ENCODE data around the gene SLC6A3.

Gene SLC6A3

DNA sequence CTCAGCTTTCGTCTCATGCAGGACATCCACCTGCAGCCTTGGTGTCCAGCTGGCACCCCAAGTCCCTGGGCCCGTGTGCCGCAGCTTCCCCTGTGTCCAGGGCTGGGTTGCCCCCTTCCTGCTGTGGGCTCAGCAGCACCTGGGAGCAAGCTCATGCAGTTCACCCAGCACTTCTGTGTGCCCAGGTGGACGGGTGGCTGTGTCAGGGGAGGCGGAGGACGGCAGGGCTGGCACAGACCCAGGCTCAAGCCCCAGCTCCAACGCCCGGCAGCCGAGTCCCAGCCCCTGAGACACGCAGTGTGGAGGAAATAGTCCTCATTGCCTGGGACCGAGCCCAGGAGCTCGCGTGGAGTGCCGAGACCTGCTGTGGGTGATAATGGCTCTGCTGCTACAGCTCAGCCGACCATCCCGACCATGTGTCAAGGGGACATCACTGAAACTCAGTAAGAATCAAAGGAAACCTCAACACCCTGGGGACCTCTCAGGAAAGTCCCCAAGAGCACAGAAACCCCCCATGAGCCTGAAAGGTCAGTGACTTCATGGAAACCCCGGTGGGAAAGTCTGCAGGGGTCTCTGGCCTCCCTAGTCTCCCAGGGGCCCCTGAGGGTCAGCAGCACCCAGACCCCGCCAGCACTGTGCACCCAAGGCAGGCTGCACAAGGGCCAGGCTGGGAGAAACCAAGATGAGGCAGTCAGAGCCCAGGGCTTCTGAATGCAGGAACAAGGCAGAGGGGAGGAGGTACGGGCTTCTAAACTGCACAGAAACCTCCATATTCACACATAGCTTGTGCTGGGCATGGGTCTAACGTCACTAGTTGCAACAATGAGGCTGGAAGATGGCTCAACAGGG lies 39.7 kb upstream of the SLC6A3 start:
- Histone ChIP-seq H3K27ac (ENCODE audit: insufficient read depth, low read length, poor library complexity, severe bottlenecking) (no peak overlapping the region), H3K4me1 (ENCODE audit: control insufficient read depth, insufficient read depth, low read length, poor library complexity, severe bottlenecking) (no peaks in the 10 kb centered on the region), H3K9me3 (ENCODE audit: control insufficient read depth, low read length) (no peaks in the 10 kb centered on the region), H3K27me3 (replicated peaks; ENCODE audit: control insufficient read depth, insufficient read depth, low read length, poor library complexity, severe bottlenecking) (no peaks in the 10 kb centered on the region), H3K36me3 (ENCODE audit: control insufficient read depth, insufficient read depth, low read length) (peaks cover 33% of the 10 kb centered on the region), H3K4me3 (ENCODE audit: insufficient read depth, low read depth, low read length, poor library complexity, severe bottlenecking) (no peak overlapping the region)
- no peak for DNase-seq

DNA sequence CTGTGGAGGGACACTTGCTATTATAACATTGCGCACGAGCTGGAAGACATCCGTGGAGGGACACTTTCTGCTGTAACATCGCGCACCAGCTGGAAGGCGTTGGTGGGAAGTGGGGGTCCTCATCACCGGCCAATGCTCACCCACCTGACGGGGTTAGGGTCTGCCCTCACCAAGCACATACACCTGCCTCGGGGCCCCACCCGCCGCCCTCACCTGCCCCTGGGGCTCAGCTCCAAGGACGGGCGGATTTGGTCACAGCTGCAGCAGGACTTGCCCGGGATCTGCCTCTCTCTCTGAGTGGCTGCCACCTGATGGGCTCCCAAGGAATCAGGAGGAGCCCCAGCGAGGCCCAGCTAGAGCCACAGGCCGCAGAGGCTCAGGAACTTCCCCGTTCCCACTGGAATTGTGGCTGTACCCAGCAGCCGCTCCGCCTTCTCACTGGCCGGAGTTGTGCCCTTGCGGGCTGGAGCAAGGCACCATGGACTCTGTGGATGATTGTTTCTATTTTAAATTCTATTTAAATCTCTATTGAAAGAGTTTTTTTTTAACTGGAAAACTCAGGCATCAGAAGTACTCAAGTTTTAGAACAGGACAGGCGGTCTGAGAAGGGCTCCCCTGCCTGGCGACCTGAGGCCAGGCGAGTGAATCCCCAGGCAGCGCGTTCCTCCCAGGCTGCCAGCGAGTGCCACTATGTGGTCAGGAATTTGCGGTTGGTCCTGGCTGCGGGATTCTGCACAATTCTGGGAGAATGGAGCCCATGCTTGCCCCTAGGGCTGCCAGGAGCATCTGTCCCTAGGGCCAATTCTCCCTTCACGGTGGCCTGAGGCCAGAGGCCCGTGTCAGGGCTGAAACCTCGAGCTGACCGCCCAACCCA lies 38.9 kb upstream of the SLC6A3 start:
- H3K27ac ChIP-seq (ENCODE audit: insufficient read depth, low read length, poor library complexity, severe bottlenecking), result no peak overlapping the region
- H3K4me3 ChIP-seq (ENCODE audit: insufficient read depth, low read depth, low read length, poor library complexity, severe bottlenecking), result no peak overlapping the region
- H3K4me1 ChIP-seq (ENCODE audit: control insufficient read depth, insufficient read depth, low read length, poor library complexity, severe bottlenecking), result no peaks in the 10 kb centered on the region
- peaks cover 28% of the 10 kb centered on the region for H3K36me3 ChIP-seq (ENCODE audit: control insufficient read depth, insufficient read depth, low read length)
- H3K27me3 ChIP-seq (replicated peaks; ENCODE audit: control insufficient read depth, insufficient read depth, low read length, poor library complexity, severe bottlenecking), result no peaks in the 10 kb centered on the region
- no peak for DNase-seq
- no peaks in the 10 kb centered on the region for H3K9me3 ChIP-seq (ENCODE audit: control insufficient read depth, low read length)

DNA sequence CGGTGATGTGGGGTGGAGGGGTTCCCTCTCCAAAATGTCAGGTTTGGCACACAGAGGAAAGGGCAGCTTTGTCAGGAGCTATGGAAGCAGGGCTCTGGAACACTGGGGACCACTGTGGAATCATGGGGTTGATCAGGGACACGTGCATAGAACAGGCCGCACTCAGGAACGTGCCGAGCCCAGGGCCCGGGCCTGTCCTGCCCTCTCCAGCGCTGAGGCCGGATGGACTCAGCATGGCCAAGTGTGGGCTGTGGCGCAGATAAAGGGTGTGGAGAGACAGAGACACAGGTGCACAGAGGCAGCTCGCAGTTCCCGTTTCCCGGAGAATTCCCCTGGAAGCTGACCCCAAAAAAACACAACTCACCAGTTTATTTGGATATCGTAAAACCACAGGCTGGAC lies 37.8 kb upstream of the SLC6A3 start:
- Histone ChIP-seq H3K9me3 (ENCODE audit: control insufficient read depth, low read length) (no peaks in the 10 kb centered on the region), H3K27me3 (replicated peaks; ENCODE audit: control insufficient read depth, insufficient read depth, low read length, poor library complexity, severe bottlenecking) (no peaks in the 10 kb centered on the region), H3K4me3 (ENCODE audit: insufficient read depth, low read depth, low read length, poor library complexity, severe bottlenecking) (no peak overlapping the region), H3K36me3 (ENCODE audit: control insufficient read depth, insufficient read depth, low read length) (peaks cover 35% of the 10 kb centered on the region), H3K4me1 (ENCODE audit: control insufficient read depth, insufficient read depth, low read length, poor library complexity, severe bottlenecking) (no peaks in the 10 kb centered on the region), H3K27ac (ENCODE audit: insufficient read depth, low read length, poor library complexity, severe bottlenecking) (no peak overlapping the region)
- no peak for DNase-seq

DNA sequence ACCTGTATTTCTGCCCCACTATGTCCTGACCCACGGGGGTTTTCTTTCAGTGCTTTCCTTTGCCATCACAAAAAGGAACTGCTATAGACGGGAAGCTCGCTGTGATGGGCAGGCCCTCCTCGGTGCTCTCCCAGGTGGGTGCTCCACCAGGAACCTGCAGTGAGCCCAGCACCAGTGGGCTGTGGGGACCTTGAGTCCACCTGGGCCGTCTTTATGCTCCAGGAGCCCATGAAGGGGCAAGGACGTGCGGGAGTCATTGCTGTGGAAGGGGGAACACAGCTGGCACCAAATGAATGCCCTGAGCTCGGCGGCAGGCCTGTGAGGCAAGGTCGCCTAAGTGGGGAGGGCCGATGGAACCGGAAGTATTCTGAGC lies 36.7 kb upstream of the SLC6A3 start:
- no peak for DNase-seq
- Histone ChIP-seq H3K36me3 (ENCODE audit: control insufficient read depth, insufficient read depth, low read length) (peaks cover 32% of the 10 kb centered on the region), H3K27ac (ENCODE audit: insufficient read depth, low read length, poor library complexity, severe bottlenecking) (no peak overlapping the region), H3K9me3 (ENCODE audit: control insufficient read depth, low read length) (no peaks in the 10 kb centered on the region), H3K4me1 (ENCODE audit: control insufficient read depth, insufficient read depth, low read length, poor library complexity, severe bottlenecking) (no peaks in the 10 kb centered on the region), H3K4me3 (ENCODE audit: insufficient read depth, low read depth, low read length, poor library complexity, severe bottlenecking) (no peak overlapping the region), H3K27me3 (replicated peaks; ENCODE audit: control insufficient read depth, insufficient read depth, low read length, poor library complexity, severe bottlenecking) (no peaks in the 10 kb centered on the region)

DNA sequence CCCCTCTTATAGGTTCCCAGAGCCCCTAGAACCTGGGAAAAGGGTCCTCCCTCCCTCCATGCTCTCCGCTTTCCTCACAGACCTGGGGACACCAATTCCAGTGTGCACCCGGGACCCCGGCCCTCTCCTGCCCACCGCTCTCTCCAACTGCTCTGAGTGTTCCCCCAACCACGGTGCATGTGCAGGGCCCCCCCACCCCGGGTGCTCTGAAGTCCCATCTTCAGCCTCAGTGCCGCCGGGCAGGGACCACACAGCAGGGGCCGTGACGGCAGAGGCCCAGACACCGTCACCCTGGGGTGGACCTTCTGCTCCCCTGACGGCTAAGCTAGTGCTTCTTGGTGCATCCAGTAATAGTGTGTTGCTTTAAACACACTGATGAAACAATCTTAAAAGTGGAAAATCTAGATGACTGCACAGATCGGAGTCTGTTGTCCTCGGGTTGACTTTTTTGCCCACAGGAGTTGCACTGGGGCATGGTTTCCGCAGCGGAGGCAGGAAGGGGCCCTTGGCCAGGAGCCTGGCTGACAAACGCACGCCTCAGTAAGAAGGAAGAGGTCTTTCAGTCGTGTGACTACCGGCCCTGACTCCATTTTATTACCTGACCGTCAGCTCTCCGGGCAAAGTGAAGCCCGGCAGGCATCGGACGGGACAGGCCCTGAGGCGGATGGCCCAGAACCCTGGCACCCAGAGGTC lies 36.2 kb upstream of the SLC6A3 start:
- H3K36me3 ChIP-seq (ENCODE audit: control insufficient read depth, insufficient read depth, low read length), result peaks cover 37% of the 10 kb centered on the region
- no peak for DNase-seq

DNA sequence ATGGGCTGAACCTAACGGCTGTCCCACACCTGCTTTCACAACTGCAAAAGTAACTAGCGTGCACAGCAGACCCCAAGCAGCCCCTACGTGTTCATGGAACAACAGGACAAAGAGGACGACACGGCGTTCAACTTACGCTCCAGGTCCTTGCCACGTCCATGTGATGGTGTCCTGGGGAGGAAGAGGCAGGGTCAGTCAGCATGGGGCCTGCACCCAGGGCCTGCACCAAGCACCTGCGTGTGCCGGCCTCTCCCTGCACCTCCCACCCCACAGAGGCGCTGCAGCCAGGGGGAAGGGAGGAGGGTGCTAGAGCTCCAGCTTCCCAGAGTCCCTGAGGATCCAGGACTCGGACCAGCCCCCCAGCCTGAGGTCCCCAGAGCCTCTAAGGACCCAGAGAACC lies 35.6 kb upstream of the SLC6A3 start:
- Histone ChIP-seq H3K4me1 (ENCODE audit: control insufficient read depth, insufficient read depth, low read length, poor library complexity, severe bottlenecking) (no peaks in the 10 kb centered on the region), H3K9me3 (ENCODE audit: control insufficient read depth, low read length) (no peaks in the 10 kb centered on the region), H3K36me3 (ENCODE audit: control insufficient read depth, insufficient read depth, low read length) (peaks cover 37% of the 10 kb centered on the region), H3K27ac (ENCODE audit: insufficient read depth, low read length, poor library complexity, severe bottlenecking) (no peak overlapping the region), H3K4me3 (ENCODE audit: insufficient read depth, low read depth, low read length, poor library complexity, severe bottlenecking) (no peak overlapping the region), H3K27me3 (replicated peaks; ENCODE audit: control insufficient read depth, insufficient read depth, low read length, poor library complexity, severe bottlenecking) (no peaks in the 10 kb centered on the region)
- no peak for DNase-seq

More for the DNA sequence above, 36.2 kb upstream of the SLC6A3 start:
- no peaks in the 10 kb centered on the region for H3K4me1 ChIP-seq (ENCODE audit: control insufficient read depth, insufficient read depth, low read length, poor library complexity, severe bottlenecking)
- no peak overlapping the region for H3K27ac ChIP-seq (ENCODE audit: insufficient read depth, low read length, poor library complexity, severe bottlenecking)
- no peak overlapping the region for H3K4me3 ChIP-seq (ENCODE audit: insufficient read depth, low read depth, low read length, poor library complexity, severe bottlenecking)
- no peaks in the 10 kb centered on the region for H3K27me3 ChIP-seq (replicated peaks; ENCODE audit: control insufficient read depth, insufficient read depth, low read length, poor library complexity, severe bottlenecking)
- H3K9me3 ChIP-seq (ENCODE audit: control insufficient read depth, low read length), result no peaks in the 10 kb centered on the region

DNA sequence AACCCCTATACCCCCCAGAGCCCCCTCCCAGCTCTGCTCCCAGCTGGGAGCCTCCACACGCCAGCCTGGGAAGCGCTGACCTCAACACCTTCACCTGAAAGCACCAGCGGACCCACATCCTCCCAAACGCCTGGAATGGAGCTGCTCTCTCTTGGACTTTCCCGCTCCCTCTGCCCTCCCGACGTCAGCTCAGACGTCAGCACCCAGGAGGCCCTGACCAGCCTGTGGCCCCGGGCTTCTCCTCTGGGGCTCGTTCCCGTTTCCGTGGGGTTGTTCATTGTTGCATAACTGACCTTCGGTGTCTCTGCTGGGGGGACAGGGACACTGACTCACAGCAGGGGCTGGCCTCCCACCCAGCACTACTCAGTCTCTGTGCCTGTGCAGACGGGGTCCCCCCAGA lies 35.0 kb upstream of the SLC6A3 start:
- no peaks in the 10 kb centered on the region for H3K9me3 ChIP-seq (ENCODE audit: control insufficient read depth, low read length)
- no peak overlapping the region for H3K27ac ChIP-seq (ENCODE audit: insufficient read depth, low read length, poor library complexity, severe bottlenecking)
- no peaks in the 10 kb centered on the region for H3K27me3 ChIP-seq (replicated peaks; ENCODE audit: control insufficient read depth, insufficient read depth, low read length, poor library complexity, severe bottlenecking)
- H3K36me3 ChIP-seq (ENCODE audit: control insufficient read depth, insufficient read depth, low read length), result peaks cover 38% of the 10 kb centered on the region
- H3K4me1 ChIP-seq (ENCODE audit: control insufficient read depth, insufficient read depth, low read length, poor library complexity, severe bottlenecking), result no peaks in the 10 kb centered on the region
- H3K4me3 ChIP-seq (ENCODE audit: insufficient read depth, low read depth, low read length, poor library complexity, severe bottlenecking), result no peak overlapping the region
- no peak for DNase-seq

DNA sequence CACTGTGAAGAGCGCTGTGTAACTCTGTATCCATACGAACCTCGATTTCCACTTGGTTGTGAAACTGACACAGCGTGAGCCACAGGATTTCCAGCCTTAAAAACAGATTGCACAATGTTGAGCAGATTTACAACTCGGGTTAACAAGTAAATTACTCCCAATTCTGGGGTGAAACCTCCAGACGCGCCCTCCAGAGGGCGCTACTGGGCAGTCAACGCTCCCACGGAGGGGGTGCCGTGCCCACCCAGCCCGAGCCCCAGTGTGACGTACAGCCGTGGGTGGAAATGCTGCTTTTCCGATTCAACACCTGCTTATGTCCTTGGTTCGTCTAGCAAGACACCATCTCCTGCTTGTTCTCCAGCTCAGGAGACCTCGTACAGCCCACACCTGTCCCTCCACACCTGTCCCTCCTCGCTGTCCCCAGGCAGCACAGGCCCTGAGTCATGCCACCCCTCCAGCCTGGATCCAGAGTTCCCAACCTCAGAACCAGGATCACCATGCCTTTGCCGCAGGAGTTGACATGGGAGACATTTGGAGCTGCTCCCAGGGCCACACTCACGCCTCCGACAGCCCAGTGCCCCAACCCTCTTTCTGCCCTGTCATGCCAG lies 34.4 kb upstream of the SLC6A3 start:
- DNase-seq, result peak in 1 of 3 donors; percentile 19
- H3K36me3 ChIP-seq (ENCODE audit: control insufficient read depth, insufficient read depth, low read length), result peaks cover 39% of the 10 kb centered on the region
- H3K4me3 ChIP-seq (ENCODE audit: insufficient read depth, low read depth, low read length, poor library complexity, severe bottlenecking), result no peak overlapping the region
- no peaks in the 10 kb centered on the region for H3K27me3 ChIP-seq (replicated peaks; ENCODE audit: control insufficient read depth, insufficient read depth, low read length, poor library complexity, severe bottlenecking)
- H3K27ac ChIP-seq (ENCODE audit: insufficient read depth, low read length, poor library complexity, severe bottlenecking), result no peak overlapping the region
- H3K4me1 ChIP-seq (ENCODE audit: control insufficient read depth, insufficient read depth, low read length, poor library complexity, severe bottlenecking), result no peaks in the 10 kb centered on the region
- H3K9me3 ChIP-seq (ENCODE audit: control insufficient read depth, low read length), result no peaks in the 10 kb centered on the region

DNA sequence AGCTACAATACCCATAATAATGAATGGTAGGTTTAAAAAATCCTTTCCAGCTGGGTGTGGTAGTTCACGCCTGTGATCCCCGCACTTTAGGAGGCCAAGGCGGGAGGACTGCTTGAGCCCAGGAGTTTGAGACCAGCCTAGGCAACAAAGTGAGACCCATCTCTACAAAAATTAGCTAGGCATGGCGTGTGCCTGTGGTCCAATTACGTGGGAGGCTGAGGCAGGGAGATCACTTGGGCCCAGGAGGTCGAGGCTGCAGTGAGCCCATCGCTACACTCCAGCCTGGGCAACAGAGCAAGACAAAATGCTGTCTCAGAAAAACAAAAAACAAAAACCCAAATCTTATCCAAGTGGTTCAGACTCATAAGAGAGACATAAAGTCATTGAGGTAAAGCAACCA lies 33.8 kb upstream of the SLC6A3 start:
- DNase-seq, result no peak
- no peaks in the 10 kb centered on the region for H3K27me3 ChIP-seq (replicated peaks; ENCODE audit: control insufficient read depth, insufficient read depth, low read length, poor library complexity, severe bottlenecking)
- H3K36me3 ChIP-seq (ENCODE audit: control insufficient read depth, insufficient read depth, low read length), result peaks cover 39% of the 10 kb centered on the region
- H3K4me3 ChIP-seq (ENCODE audit: insufficient read depth, low read depth, low read length, poor library complexity, severe bottlenecking), result no peak overlapping the region
- H3K9me3 ChIP-seq (ENCODE audit: control insufficient read depth, low read length), result no peaks in the 10 kb centered on the region
- H3K27ac ChIP-seq (ENCODE audit: insufficient read depth, low read length, poor library complexity, severe bottlenecking), result no peak overlapping the region
- H3K4me1 ChIP-seq (ENCODE audit: control insufficient read depth, insufficient read depth, low read length, poor library complexity, severe bottlenecking), result no peaks in the 10 kb centered on the region
